Measurements from ENCODE around the gene PARD3.

DNA sequence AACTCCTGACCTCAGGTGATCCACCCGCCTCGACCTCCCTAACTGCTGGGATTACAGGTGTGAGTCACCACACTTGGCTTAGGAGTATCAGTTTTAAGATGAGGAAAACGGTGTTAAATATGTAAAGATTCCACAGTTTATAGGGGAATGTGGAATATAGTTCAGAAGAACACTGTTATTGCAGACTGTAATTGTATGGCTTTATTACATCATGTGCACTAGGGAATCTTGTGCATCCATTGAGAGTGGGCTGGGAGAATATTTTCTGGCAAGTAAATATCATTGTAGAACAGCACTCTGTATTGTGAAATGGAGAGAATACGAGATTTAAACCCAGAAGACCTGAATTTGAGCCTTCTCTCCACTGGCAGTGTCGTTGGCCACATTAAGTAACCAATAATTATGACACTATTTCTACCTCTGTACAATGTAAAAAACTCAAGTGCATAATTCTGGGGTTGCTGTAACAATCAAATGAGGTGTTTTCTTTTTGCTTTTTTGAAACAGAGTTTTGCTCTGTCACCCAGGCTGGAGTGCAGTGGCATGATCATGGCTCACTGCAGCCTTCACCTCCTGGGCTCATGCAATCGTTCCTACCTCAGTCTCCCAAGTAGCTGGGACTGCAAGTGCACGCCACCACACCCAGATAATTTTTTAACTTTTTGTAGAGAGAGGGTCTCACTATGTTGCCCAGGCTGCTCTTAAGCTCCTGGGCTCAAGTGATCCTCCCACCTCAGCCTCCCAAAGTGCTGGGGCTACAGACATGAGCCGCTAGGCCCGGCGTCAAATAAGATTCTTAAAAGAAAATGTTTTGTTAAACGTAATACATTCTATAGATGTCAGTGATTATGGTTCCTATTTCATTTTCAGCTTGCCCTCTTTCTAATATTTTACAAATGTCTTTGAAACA is 12.0 kb upstream of the PARD3 start:
- TF ChIP-seq, protein P1, sequence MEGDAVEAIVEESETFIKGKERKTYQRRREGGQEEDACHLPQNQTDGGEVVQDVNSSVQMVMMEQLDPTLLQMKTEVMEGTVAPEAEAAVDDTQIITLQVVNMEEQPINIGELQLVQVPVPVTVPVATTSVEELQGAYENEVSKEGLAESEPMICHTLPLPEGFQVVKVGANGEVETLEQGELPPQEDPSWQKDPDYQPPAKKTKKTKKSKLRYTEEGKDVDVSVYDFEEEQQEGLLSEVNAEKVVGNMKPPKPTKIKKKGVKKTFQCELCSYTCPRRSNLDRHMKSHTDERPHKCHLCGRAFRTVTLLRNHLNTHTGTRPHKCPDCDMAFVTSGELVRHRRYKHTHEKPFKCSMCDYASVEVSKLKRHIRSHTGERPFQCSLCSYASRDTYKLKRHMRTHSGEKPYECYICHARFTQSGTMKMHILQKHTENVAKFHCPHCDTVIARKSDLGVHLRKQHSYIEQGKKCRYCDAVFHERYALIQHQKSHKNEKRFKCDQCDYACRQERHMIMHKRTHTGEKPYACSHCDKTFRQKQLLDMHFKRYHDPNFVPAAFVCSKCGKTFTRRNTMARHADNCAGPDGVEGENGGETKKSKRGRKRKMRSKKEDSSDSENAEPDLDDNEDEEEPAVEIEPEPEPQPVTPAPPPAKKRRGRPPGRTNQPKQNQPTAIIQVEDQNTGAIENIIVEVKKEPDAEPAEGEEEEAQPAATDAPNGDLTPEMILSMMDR (conservative IDR thresholded peaks at IDR 0.05; ENCODE audit: low read length) = no peak
- TF ChIP-seq EZH2phosphoT487 (IDR thresholded peaks at IDR 0.05; ENCODE audit: borderline replicate concordance) = no peak

Measured in Loucy (cell line).